ENCODE data around the gene ELMO2. TPM values are rescaled to one million over a fixed set of nuclear protein-coding genes. Genes with fewer than 3 reads are reported as not detected.

The ELMO2 gene
- total RNA-seq, 1 donor from 2014 or later, result 60.3 TPM

GRCh38 chr20:46375771-46376170 lies 30.6 kb downstream of the ELMO2 start:
- DNase-seq, result no peak
- TF ChIP-seq CTCF (IDR thresholded peaks at IDR 0.05; ENCODE audit: partially characterized antibody, unreplicated experiment), result no peak
- no peak overlapping the region for H3K27ac Mint-ChIP-seq (ENCODE audit: unreplicated experiment)
- H3K36me3 Mint-ChIP-seq (ENCODE audit: unreplicated experiment), result peaks cover 13% of the 10 kb centered on the region
- peaks cover 3% of the 10 kb centered on the region for H3K27me3 Mint-ChIP-seq (ENCODE audit: unreplicated experiment)
- no peaks in the 10 kb centered on the region for H3K4me1 Mint-ChIP-seq (ENCODE audit: low read depth, unreplicated experiment)
- peaks cover 2% of the 10 kb centered on the region for H3K9me3 Mint-ChIP-seq (ENCODE audit: unreplicated experiment)
- H3K4me3 Mint-ChIP-seq (ENCODE audit: unreplicated experiment), result no peak overlapping the region

GRCh38 chr20:46374383-46374782 lies 32.0 kb downstream of the ELMO2 start:
- Mint-ChIP-seq H3K4me1 (ENCODE audit: low read depth, unreplicated experiment) (no peaks in the 10 kb centered on the region), H3K27me3 (ENCODE audit: unreplicated experiment) (peaks cover 3% of the 10 kb centered on the region), H3K9me3 (ENCODE audit: unreplicated experiment) (peaks cover 2% of the 10 kb centered on the region), H3K36me3 (ENCODE audit: unreplicated experiment) (peaks cover 13% of the 10 kb centered on the region), H3K27ac (ENCODE audit: unreplicated experiment) (no peak overlapping the region), H3K4me3 (ENCODE audit: unreplicated experiment) (no peak overlapping the region)
- no peak for TF ChIP-seq CTCF (IDR thresholded peaks at IDR 0.05; ENCODE audit: partially characterized antibody, unreplicated experiment)
- DNase-seq, result no peak

GRCh38 chr20:46371656-46372055 lies 34.8 kb downstream of the ELMO2 start:
- Mint-ChIP-seq H3K9me3 (ENCODE audit: unreplicated experiment) (peaks cover 2% of the 10 kb centered on the region), H3K4me1 (ENCODE audit: low read depth, unreplicated experiment) (no peaks in the 10 kb centered on the region), H3K27ac (ENCODE audit: unreplicated experiment) (no peak overlapping the region), H3K36me3 (ENCODE audit: unreplicated experiment) (peaks cover 13% of the 10 kb centered on the region), H3K27me3 (ENCODE audit: unreplicated experiment) (peaks cover 3% of the 10 kb centered on the region), H3K4me3 (ENCODE audit: unreplicated experiment) (no peak overlapping the region)
- TF ChIP-seq CTCF (IDR thresholded peaks at IDR 0.05; ENCODE audit: partially characterized antibody, unreplicated experiment), result no peak
- DNase-seq, result no peak

- Mint-ChIP-seq H3K4me3 (ENCODE audit: unreplicated experiment) (no peak overlapping the region), H3K36me3 (ENCODE audit: unreplicated experiment) (peaks cover 4% of the 10 kb centered on the region), H3K9me3 (ENCODE audit: unreplicated experiment) (peaks cover 3% of the 10 kb centered on the region), H3K27me3 (ENCODE audit: unreplicated experiment) (no peaks in the 10 kb centered on the region), H3K4me1 (ENCODE audit: low read depth, unreplicated experiment) (peaks cover 9% of the 10 kb centered on the region), H3K27ac (ENCODE audit: unreplicated experiment) (no peak overlapping the region)
- no peak for DNase-seq
- no peak for TF ChIP-seq CTCF (IDR thresholded peaks at IDR 0.05; ENCODE audit: partially characterized antibody, unreplicated experiment)
These were observed 37.5 kb downstream of the ELMO2 start for GRCh38 chr20:46368902-46369268.

- no peak overlapping the region for H3K4me3 Mint-ChIP-seq (ENCODE audit: unreplicated experiment)
- peaks cover 15% of the 10 kb centered on the region for H3K4me1 Mint-ChIP-seq (ENCODE audit: low read depth, unreplicated experiment)
- peaks cover 3% of the 10 kb centered on the region for H3K9me3 Mint-ChIP-seq (ENCODE audit: unreplicated experiment)
- no peak overlapping the region for H3K27ac Mint-ChIP-seq (ENCODE audit: unreplicated experiment)
- TF ChIP-seq CTCF (IDR thresholded peaks at IDR 0.05; ENCODE audit: partially characterized antibody, unreplicated experiment), result no peak
- H3K27me3 Mint-ChIP-seq (ENCODE audit: unreplicated experiment), result no peaks in the 10 kb centered on the region
- DNase-seq, result no peak
- H3K36me3 Mint-ChIP-seq (ENCODE audit: unreplicated experiment), result peaks cover 4% of the 10 kb centered on the region
These were observed 38.2 kb downstream of the ELMO2 start for GRCh38 chr20:46367967-46368901.

Data from glutamatergic neuron (in vitro differentiated cells).